Hippocampal formation (tissue), 2 donors: ENCODE measurements around the gene TMEM95.
A peak's percentile ranks its signal among the peaks of the same experiment; 100 is the strongest.

Experiments used
- DNase-seq, 2 donors: peaks; one replicate each; lab custom pipeline; 2025; lab: John Stamatoyannopoulos, UW

Gene TMEM95

DNA sequence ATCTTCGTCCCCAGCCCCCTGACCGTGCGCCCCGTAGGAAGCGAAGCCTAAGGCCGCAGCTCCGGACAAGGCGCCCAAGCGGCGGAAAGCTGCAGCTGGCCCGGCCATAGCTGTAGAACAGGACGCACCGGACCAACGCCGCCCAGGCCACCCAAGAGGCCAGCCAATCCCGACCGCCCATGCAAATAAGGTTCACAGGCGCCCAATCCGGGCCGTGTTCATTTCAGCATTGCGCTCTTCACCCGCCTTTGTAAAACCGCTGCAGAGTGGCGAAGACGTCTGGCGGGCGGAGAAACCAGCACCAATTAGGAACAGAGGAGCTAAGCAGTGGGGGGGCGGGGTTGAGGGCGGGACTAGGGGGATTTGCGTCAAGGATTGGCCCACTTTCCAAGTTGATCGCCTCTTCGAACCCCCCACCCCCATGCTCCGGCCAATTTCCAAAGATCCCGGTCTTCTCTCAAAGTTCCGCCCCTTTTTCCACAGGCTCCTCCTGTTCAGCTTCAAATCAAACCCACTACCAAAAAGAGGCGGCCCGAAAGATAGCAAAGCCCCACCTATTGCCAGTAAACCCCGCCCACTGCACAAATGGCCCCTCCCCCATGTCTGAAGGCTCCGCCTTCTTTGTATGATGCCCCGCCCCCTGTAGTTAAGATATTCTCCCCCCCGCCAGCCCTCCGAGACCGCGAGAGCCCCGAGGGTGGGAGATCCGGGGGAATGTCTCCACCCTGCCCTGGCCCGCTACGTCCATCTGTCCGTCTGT lies 49.2 kb downstream of the TMEM95 start, which contains the start of gene TMEM256:
TSS of gene TMEM256 (minus strand) at position 121 of the 760 bp plus-strand sequence. CDS start at position 108, 13 bp downstream.
- peak; percentile 99 to 100 for DNase-seq

GRCh38 chr17:7404737-7405349 lies 49.9 kb downstream of the TMEM95 start:
- DNase-seq: no peak

DNA sequence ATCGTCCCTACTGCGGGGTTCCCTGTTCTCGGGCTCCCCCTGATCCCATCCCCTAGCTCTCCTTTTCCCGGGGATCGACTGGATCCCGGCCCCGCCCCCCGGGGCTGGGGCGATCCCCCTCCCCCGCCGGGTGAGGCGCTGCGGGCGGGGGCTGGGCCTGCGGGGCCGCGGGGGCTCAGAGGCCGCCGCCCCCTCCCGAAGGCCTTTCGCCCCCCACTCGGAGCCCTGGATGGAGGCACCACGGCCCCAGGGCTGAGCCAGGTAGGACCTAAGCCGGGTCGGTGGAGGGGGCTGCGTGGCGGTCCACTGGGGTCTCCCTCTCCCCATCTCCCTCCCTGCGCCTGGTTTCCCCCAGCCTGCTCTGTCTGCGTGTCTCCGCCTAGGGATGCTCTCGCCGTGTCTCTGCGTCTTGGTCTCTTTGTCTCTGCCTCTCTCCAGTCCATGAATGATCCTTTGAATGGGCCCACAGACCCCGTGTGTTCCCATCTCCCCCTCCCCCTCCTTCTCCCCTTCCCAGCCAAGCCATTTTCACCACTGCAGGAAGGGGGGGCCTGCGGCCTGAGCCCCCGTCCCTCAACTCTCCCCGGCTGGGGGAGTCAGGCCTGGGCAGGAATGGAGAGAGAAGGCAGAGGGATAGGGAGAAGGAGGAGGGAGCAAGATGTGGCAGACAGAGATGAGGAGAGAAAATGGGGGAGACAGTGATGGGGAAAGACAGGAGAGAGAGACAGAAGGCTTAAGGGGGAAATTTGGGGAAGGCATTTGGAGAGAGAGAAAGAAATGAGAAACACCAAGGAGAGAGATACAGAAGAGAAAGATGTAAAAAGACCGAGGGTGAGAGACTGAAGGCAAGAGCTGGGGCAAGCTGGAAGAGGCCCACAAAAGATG lies 50.6 kb downstream of the TMEM95 start:
- no peak for DNase-seq

DNA sequence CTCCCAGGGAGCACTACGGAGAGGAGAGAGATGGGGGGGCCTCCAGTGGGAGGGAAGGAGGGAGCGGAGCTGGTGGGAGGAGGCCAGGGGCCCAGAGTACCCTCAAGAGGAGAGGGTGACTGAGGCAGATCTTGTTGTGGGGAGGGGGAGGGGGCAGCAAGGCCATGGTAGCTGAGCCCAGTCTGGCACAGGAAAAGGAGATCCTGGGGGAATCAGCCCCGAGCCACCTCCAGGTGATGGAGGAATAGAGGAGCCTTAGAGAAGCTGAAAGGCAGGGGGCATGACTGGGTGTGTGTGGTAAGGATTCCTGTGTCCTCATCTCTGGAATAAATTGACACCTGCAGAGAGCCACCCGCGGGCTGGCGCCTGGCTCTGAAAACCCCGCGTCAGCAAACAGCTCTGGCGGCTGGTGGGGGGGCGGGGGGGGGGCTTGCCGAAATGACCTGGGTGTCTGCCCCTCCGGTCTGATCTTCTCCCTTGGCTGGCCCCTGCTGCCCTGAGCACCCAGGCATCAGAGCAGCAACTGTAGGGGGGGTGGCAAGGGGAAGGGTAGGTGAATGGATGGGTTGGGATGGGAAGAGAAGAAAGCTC lies 51.4 kb downstream of the TMEM95 start:
- DNase-seq: no peak
